ENCODE data around the gene CDH13.
A peak's percentile ranks its signal among the peaks of the same experiment; 100 is the strongest.

The CDH13 gene

DNA sequence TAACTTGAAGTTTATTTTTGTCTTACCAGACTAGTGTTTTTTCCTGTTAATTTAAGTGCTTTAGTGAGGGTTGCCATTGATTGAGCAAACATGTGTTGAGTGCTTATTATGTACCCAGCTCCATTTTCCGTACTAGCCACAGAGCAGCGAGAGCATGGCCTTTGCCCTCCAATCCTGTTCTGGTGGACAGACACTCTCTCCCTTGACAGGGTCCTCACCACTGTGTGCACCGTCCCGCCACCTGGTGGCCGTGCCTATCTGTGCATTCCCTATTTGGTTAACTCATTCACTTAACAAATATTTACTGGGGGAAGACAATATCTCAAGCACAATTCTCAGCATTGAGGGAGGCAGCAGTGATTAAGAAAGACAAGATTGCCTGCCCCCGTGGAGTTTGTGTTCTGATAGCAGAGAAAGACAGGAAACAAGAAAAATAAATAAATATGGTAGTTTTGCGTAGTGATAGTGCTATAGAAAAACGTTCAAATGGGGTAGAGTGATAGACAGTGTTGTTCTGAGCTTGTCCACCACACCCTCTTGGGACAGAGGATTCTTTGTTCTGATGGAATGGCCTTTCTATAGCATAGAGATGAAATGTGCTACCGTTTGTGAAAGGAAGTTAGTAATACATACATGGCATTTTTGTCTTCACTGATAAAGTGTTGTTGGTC is 13.0 kb downstream of the CDH13 start:
- TF ChIP-seq OSR1 (CRISPR knock-in tag; IDR thresholded peaks at IDR 0.05): no peak
- TF ChIP-seq BACH2 (CRISPR knock-in tag; IDR thresholded peaks at IDR 0.05; ENCODE audit: borderline replicate concordance): no peak
- no peak for TF ChIP-seq ZNF70 (CRISPR knock-in tag; IDR thresholded peaks at IDR 0.05)
- TF ChIP-seq ESRRG (CRISPR knock-in tag; IDR thresholded peaks at IDR 0.05): no peak
- TF ChIP-seq, protein P1, sequence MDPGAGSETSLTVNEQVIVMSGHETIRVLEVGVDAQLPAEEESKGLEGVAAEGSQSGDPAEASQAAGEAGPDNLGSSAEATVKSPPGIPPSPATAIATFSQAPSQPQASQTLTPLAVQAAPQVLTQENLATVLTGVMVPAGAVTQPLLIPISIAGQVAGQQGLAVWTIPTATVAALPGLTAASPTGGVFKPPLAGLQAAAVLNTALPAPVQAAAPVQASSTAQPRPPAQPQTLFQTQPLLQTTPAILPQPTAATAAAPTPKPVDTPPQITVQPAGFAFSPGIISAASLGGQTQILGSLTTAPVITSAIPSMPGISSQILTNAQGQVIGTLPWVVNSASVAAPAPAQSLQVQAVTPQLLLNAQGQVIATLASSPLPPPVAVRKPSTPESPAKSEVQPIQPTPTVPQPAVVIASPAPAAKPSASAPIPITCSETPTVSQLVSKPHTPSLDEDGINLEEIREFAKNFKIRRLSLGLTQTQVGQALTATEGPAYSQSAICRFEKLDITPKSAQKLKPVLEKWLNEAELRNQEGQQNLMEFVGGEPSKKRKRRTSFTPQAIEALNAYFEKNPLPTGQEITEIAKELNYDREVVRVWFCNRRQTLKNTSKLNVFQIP (CRISPR knock-in tag; IDR thresholded peaks at IDR 0.05; ENCODE audit: borderline replicate concordance, low read depth): no peak
- TF ChIP-seq GLIS3 (CRISPR knock-in tag; IDR thresholded peaks at IDR 0.05): no peak
- no peak for TF ChIP-seq ISL1 (CRISPR knock-in tag; IDR thresholded peaks at IDR 0.05)
- TF ChIP-seq SNAI2 (CRISPR knock-in tag; IDR thresholded peaks at IDR 0.05): no peak
- no peak for TF ChIP-seq CSDC2 (CRISPR knock-in tag; IDR thresholded peaks at IDR 0.05)
- TF ChIP-seq TOX (CRISPR knock-in tag; IDR thresholded peaks at IDR 0.05; ENCODE audit: borderline replicate concordance): no peak
- TF ChIP-seq, protein P2, sequence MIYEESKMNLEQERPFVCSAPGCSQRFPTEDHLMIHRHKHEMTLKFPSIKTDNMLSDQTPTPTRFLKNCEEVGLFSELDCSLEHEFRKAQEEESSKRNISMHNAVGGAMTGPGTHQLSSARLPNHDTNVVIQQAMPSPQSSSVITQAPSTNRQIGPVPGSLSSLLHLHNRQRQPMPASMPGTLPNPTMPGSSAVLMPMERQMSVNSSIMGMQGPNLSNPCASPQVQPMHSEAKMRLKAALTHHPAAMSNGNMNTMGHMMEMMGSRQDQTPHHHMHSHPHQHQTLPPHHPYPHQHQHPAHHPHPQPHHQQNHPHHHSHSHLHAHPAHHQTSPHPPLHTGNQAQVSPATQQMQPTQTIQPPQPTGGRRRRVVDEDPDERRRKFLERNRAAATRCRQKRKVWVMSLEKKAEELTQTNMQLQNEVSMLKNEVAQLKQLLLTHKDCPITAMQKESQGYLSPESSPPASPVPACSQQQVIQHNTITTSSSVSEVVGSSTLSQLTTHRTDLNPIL (CRISPR knock-in tag; IDR thresholded peaks at IDR 0.05; ENCODE audit: low read depth): no peak
- TF ChIP-seq ZFP3 (CRISPR knock-in tag; IDR thresholded peaks at IDR 0.05): no peak
- TF ChIP-seq ZNF565 (CRISPR knock-in tag; conservative IDR thresholded peaks at IDR 0.05; ENCODE audit: low read depth): no peak
- TF ChIP-seq, protein P3, sequence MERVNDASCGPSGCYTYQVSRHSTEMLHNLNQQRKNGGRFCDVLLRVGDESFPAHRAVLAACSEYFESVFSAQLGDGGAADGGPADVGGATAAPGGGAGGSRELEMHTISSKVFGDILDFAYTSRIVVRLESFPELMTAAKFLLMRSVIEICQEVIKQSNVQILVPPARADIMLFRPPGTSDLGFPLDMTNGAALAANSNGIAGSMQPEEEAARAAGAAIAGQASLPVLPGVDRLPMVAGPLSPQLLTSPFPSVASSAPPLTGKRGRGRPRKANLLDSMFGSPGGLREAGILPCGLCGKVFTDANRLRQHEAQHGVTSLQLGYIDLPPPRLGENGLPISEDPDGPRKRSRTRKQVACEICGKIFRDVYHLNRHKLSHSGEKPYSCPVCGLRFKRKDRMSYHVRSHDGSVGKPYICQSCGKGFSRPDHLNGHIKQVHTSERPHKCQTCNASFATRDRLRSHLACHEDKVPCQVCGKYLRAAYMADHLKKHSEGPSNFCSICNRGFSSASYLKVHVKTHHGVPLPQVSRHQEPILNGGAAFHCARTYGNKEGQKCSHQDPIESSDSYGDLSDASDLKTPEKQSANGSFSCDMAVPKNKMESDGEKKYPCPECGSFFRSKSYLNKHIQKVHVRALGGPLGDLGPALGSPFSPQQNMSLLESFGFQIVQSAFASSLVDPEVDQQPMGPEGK (CRISPR knock-in tag; IDR thresholded peaks at IDR 0.05; ENCODE audit: borderline replicate concordance): no peak
- ATAC-seq: peak; percentile 93

DNA sequence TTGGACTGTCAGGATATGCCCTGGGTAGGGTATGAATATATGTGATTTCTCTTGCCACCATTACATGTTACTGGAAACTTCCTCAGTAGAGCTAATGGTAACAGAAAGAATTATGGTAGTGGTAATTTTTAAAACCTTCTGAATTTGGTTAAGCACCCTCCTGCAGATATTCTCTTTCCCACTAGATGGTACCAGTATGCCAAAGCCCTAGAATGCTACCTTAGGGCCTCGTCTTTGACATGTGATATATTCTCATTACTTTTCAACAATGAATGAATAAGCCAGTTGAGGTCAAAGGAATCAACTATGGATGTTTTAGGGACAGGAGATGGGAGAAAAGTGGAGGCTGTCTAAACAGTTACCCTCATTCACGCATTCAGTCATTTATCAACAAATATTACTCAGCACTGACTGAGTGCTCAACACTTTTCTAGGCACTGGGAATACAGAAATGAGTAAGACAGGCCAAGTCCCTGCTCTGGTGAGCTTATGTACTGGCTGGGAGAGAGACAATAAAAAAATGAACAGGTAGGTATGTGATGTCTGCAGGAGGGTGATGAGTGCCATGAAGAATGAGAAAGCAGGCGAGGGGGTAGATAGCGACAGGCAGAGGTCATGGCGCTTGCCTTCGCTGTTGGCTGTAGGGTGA is 14.7 kb downstream of the CDH13 start:
- TF ChIP-seq, protein P3 (CRISPR knock-in tag; IDR thresholded peaks at IDR 0.05; ENCODE audit: borderline replicate concordance): no peak
- TF ChIP-seq RARB (CRISPR knock-in tag; IDR thresholded peaks at IDR 0.05): no peak
- no peak for TF ChIP-seq ESRRG (CRISPR knock-in tag; IDR thresholded peaks at IDR 0.05)
- no peak for TF ChIP-seq PPARA (CRISPR knock-in tag; IDR thresholded peaks at IDR 0.05; ENCODE audit: borderline replicate concordance)
- TF ChIP-seq OSR1 (CRISPR knock-in tag; IDR thresholded peaks at IDR 0.05): no peak
- TF ChIP-seq, protein P4, sequence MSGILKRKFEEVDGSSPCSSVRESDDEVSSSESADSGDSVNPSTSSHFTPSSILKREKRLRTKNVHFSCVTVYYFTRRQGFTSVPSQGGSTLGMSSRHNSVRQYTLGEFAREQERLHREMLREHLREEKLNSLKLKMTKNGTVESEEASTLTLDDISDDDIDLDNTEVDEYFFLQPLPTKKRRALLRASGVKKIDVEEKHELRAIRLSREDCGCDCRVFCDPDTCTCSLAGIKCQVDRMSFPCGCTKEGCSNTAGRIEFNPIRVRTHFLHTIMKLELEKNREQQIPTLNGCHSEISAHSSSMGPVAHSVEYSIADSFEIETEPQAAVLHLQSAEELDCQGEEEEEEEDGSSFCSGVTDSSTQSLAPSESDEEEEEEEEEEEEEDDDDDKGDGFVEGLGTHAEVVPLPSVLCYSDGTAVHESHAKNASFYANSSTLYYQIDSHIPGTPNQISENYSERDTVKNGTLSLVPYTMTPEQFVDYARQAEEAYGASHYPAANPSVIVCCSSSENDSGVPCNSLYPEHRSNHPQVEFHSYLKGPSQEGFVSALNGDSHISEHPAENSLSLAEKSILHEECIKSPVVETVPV (CRISPR knock-in tag; IDR thresholded peaks at IDR 0.05): no peak
- TF ChIP-seq, protein P5, sequence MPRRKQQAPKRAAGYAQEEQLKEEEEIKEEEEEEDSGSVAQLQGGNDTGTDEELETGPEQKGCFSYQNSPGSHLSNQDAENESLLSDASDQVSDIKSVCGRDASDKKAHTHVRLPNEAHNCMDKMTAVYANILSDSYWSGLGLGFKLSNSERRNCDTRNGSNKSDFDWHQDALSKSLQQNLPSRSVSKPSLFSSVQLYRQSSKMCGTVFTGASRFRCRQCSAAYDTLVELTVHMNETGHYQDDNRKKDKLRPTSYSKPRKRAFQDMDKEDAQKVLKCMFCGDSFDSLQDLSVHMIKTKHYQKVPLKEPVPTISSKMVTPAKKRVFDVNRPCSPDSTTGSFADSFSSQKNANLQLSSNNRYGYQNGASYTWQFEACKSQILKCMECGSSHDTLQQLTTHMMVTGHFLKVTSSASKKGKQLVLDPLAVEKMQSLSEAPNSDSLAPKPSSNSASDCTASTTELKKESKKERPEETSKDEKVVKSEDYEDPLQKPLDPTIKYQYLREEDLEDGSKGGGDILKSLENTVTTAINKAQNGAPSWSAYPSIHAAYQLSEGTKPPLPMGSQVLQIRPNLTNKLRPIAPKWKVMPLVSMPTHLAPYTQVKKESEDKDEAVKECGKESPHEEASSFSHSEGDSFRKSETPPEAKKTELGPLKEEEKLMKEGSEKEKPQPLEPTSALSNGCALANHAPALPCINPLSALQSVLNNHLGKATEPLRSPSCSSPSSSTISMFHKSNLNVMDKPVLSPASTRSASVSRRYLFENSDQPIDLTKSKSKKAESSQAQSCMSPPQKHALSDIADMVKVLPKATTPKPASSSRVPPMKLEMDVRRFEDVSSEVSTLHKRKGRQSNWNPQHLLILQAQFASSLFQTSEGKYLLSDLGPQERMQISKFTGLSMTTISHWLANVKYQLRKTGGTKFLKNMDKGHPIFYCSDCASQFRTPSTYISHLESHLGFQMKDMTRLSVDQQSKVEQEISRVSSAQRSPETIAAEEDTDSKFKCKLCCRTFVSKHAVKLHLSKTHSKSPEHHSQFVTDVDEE (CRISPR knock-in tag; IDR thresholded peaks at IDR 0.05): no peak
- TF ChIP-seq BACH2 (CRISPR knock-in tag; IDR thresholded peaks at IDR 0.05; ENCODE audit: borderline replicate concordance): no peak
- TF ChIP-seq, protein P2 (CRISPR knock-in tag; IDR thresholded peaks at IDR 0.05; ENCODE audit: low read depth): no peak
- TF ChIP-seq ZNF8 (CRISPR knock-in tag; IDR thresholded peaks at IDR 0.05): no peak
- no peak for TF ChIP-seq ZNF565 (CRISPR knock-in tag; conservative IDR thresholded peaks at IDR 0.05; ENCODE audit: low read depth)
- TF ChIP-seq ZFP3 (CRISPR knock-in tag; IDR thresholded peaks at IDR 0.05): no peak
- no peak for TF ChIP-seq ZFP30 (CRISPR knock-in tag; IDR thresholded peaks at IDR 0.05)
- TF ChIP-seq GLIS3 (CRISPR knock-in tag; IDR thresholded peaks at IDR 0.05): no peak
- no peak for TF ChIP-seq SNAI2 (CRISPR knock-in tag; IDR thresholded peaks at IDR 0.05)
- TF ChIP-seq ZNF70 (CRISPR knock-in tag; IDR thresholded peaks at IDR 0.05): no peak
- TF ChIP-seq ARNTL (CRISPR knock-in tag; IDR thresholded peaks at IDR 0.05; ENCODE audit: borderline replicate concordance, low read depth): no peak
- TF ChIP-seq CSDC2 (CRISPR knock-in tag; IDR thresholded peaks at IDR 0.05): no peak
- no peak for TF ChIP-seq TCF4 (CRISPR knock-in tag; IDR thresholded peaks at IDR 0.05; ENCODE audit: borderline replicate concordance)
- peak; percentile 49 for ATAC-seq

Data from SK-N-SH treated with all-trans-retinoic acid at 6 μM for 48 hours (cell line).